Activated B cell treated with CpG ODN at 0.5 μM for 24 hours (primary cell): ENCODE data around the gene PPM1E. TPM values are rescaled to one million over a fixed set of nuclear protein-coding genes. Genes with fewer than 3 reads are reported as not detected.

Experiments
- ATAC-seq: fragments of 200-7000 bp; cut with Tn5 transposase; one replicate; pipeline ENCODE4 v1.10.0; 2021; ENCODE audit warnings: low read depth, mild to moderate bottlenecking, moderate library complexity
- CTCF ChIA-PET: fragments of 350-600 bp; sonication (Branson Sonifier 250); formaldehyde crosslinking; loops from one replicate; lab custom pipeline; 2021; ENCODE audit warnings: antibody characterized with exemption; lab: Charles Lee
- POLR2A ChIA-PET: fragments of 350-600 bp; sonication (Branson Sonifier 250); formaldehyde crosslinking; loops from one replicate; lab custom pipeline; 2021; ENCODE audit warnings: antibody characterized with exemption; lab: Charles Lee
- DNase-seq: peaks from one replicate; pipeline ENCODE4 v3.0.0; 2022
- H3K27ac Mint-ChIP-seq: one replicate; pipeline ENCODE4 v1.8.0; 2020; ENCODE audit warnings: mixed read lengths
- H3K27me3 Mint-ChIP-seq: one replicate; pipeline ENCODE4 v1.8.0; 2021; ENCODE audit warnings: mixed read lengths
- H3K36me3 Mint-ChIP-seq: one replicate; pipeline ENCODE4 v1.8.0; 2021; ENCODE audit warnings: low read depth, mixed read lengths
- H3K4me1 Mint-ChIP-seq: one replicate; pipeline ENCODE4 v1.8.0; 2021; ENCODE audit warnings: mixed read lengths
- H3K4me3 Mint-ChIP-seq: one replicate; pipeline ENCODE4 v1.8.0; 2020; ENCODE audit warnings: mild to moderate bottlenecking, mixed read lengths
- H3K9me3 Mint-ChIP-seq: one replicate; pipeline ENCODE4 v1.8.0; 2020; ENCODE audit warnings: mixed read lengths
- intact Hi-C: fragments of 100-400 bp; cut with micrococcal nuclease; formaldehyde crosslinking; loops from one replicate; pipeline ENCODE4 v1.15.1; 2024
- total RNA-seq: library from RNA; stranded (reverse); gene quantifications from 2 replicates; pipeline ENCODE4 v1.2.3, GENCODE V29; 2022
- TF ChIP-seq, protein P1 (sequence below): fragments of 200-600 bp; IDR thresholded peaks from one replicate; pipeline ENCODE4 v1.8.0; 2022; ENCODE audit warnings: antibody characterized with exemption, mild to moderate bottlenecking

PPM1E gene
- total RNA-seq, 1 donor from 2014 or later = 0.02 TPM

- no peaks in the 10 kb centered on the region for H3K9me3 Mint-ChIP-seq
- POLR2A ChIA-PET = no interaction called here
- peaks cover 11% of the 10 kb centered on the region for H3K4me1 Mint-ChIP-seq
- no peak for ATAC-seq
- H3K27ac Mint-ChIP-seq = no peak overlapping the region
- intact Hi-C loops = no loop called here
- CTCF ChIA-PET = no interaction called here
- peaks cover 11% of the 10 kb centered on the region for H3K36me3 Mint-ChIP-seq
- no peak overlapping the region for H3K4me3 Mint-ChIP-seq
- no peaks in the 10 kb centered on the region for H3K27me3 Mint-ChIP-seq
- TF ChIP-seq, protein P1, sequence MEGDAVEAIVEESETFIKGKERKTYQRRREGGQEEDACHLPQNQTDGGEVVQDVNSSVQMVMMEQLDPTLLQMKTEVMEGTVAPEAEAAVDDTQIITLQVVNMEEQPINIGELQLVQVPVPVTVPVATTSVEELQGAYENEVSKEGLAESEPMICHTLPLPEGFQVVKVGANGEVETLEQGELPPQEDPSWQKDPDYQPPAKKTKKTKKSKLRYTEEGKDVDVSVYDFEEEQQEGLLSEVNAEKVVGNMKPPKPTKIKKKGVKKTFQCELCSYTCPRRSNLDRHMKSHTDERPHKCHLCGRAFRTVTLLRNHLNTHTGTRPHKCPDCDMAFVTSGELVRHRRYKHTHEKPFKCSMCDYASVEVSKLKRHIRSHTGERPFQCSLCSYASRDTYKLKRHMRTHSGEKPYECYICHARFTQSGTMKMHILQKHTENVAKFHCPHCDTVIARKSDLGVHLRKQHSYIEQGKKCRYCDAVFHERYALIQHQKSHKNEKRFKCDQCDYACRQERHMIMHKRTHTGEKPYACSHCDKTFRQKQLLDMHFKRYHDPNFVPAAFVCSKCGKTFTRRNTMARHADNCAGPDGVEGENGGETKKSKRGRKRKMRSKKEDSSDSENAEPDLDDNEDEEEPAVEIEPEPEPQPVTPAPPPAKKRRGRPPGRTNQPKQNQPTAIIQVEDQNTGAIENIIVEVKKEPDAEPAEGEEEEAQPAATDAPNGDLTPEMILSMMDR = no peak
- no peak for DNase-seq
These were observed 234.0 kb downstream of the PPM1E start for GRCh38 chr17:58989629-58990028.

DNA sequence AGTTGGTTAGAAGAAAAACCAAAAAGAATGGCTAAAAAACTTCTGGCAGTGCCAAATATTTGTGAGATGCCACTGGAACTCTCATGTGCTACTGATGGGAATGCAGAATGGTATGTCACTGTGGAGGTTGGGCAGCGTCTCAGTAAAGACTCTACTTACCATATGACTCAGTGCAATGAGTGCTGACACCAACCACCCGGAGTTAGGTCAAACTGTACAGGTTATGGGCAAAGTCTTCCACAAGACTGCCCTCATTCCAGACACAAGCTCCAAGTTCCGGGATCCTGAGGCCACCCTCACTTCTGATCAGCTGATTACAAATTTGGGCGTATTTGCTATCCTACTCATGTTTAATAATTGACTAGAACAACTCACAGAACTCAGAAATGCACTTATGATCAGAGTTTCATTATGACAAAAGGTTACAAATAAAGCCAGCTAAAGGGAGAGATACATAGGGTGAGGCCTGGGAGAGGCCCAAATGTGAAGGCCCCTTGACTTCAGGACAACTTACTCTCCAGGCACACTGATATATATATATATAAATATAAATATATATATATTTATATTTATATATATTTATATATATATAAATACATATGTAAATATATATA lies 236.2 kb downstream of the PPM1E start:
- TF ChIP-seq, protein P1 = no peak
- Mint-ChIP-seq H3K4me1 (peaks cover 11% of the 10 kb centered on the region), H3K9me3 (no peaks in the 10 kb centered on the region), H3K36me3 (peaks cover 13% of the 10 kb centered on the region), H3K4me3 (no peak overlapping the region), H3K27ac (peak overlapping the region; percentile 18), H3K27me3 (no peaks in the 10 kb centered on the region)
- ChIA-PET CTCF (interaction anchor here (1.2 kb wide), 1 partner anchor 281 kb away, joined by 4 read pairs; no protein-coding TSS in a partner anchor), POLR2A (no interaction called here)
- ATAC-seq (no peak), DNase-seq (no peak)
- intact Hi-C loops = no loop called here

GRCh38 chr17:58993311-58993710 lies 237.7 kb downstream of the PPM1E start:
- Mint-ChIP-seq H3K4me1 (peaks cover 14% of the 10 kb centered on the region), H3K36me3 (peaks cover 22% of the 10 kb centered on the region), H3K27me3 (no peaks in the 10 kb centered on the region), H3K4me3 (no peak overlapping the region), H3K9me3 (no peaks in the 10 kb centered on the region), H3K27ac (no peak overlapping the region)
- DNase-seq = no peak
- CTCF ChIA-PET = no interaction called here
- ATAC-seq = no peak
- POLR2A ChIA-PET = no interaction called here
- intact Hi-C loops = no loop called here
- TF ChIP-seq, protein P1 = no peak

- ChIA-PET POLR2A (interaction anchor here (0.6 kb wide), 1 partner anchor 386 kb away, joined by 3 read pairs; no protein-coding TSS in a partner anchor), CTCF (interaction anchor here (0.8 kb wide), 1 partner anchor 407 kb away, joined by 3 read pairs; no protein-coding TSS in a partner anchor)
- ATAC-seq (no peak), DNase-seq (no peak)
- TF ChIP-seq, protein P1 = no peak
- intact Hi-C loops = no loop called here
- H3K4me3 Mint-ChIP-seq = no peak overlapping the region
- H3K36me3 Mint-ChIP-seq = peaks cover 34% of the 10 kb centered on the region
- H3K27me3 Mint-ChIP-seq = no peaks in the 10 kb centered on the region
- H3K9me3 Mint-ChIP-seq = no peaks in the 10 kb centered on the region
- H3K4me1 Mint-ChIP-seq = peaks cover 21% of the 10 kb centered on the region
- no peak overlapping the region for H3K27ac Mint-ChIP-seq
These were observed 239.7 kb downstream of the PPM1E start for GRCh38 chr17:58995247-58995940.

- peaks cover 38% of the 10 kb centered on the region for H3K36me3 Mint-ChIP-seq
- H3K4me1 Mint-ChIP-seq = peaks cover 31% of the 10 kb centered on the region
- intact Hi-C loops = no loop called here
- TF ChIP-seq, protein P1 = no peak
- no peaks in the 10 kb centered on the region for H3K9me3 Mint-ChIP-seq
- no peak overlapping the region for H3K27ac Mint-ChIP-seq
- no peaks in the 10 kb centered on the region for H3K27me3 Mint-ChIP-seq
- ChIA-PET POLR2A (no interaction called here), CTCF (interaction anchor here (1.6 kb wide), 1 partner anchor 478 kb away, joined by 3 read pairs; no protein-coding TSS in a partner anchor)
- DNase-seq = no peak
- H3K4me3 Mint-ChIP-seq = no peak overlapping the region
- ATAC-seq = no peak
These were observed 241.3 kb downstream of the PPM1E start for GRCh38 chr17:58996968-58997367.
